ENCODE measurements around the gene PCDH9. TPM values are rescaled to one million over a fixed set of nuclear protein-coding genes. Genes with fewer than 3 reads are reported as not detected.

PCDH9 gene
- total and polyA plus RNA-seq, 2 experiments from 2014 or later, result 0.56 to 0.76 TPM

GRCh38 chr13:67130444-67130843 is 99.7 kb downstream of the PCDH9 start:
- Histone ChIP-seq H3K27ac (no peak overlapping the region), H4K20me1 (ENCODE audit: insufficient read depth) (no peaks in the 10 kb centered on the region), H3K9me3 (ENCODE audit: low read depth) (no peaks in the 10 kb centered on the region), H2AFZ (no peak overlapping the region), H3F3A (ENCODE audit: insufficient read depth) (no peaks in the 10 kb centered on the region), H3K4me1 (ENCODE audit: insufficient read depth) (no peaks in the 10 kb centered on the region), H3K36me3 (ENCODE audit: low read depth) (no peaks in the 10 kb centered on the region), H3K9me2 (ENCODE audit: insufficient read depth) (no peaks in the 10 kb centered on the region), H3K27me3 (replicated peaks; ENCODE audit: insufficient read depth) (no peaks in the 10 kb centered on the region), H3K4me3 (no peak overlapping the region), H3K4me2 (ENCODE audit: unreplicated experiment) (no peak overlapping the region), H3K79me2 (ENCODE audit: insufficient read depth) (no peaks in the 10 kb centered on the region), H3K9ac (no peak overlapping the region)
- no peak for DNase-seq
- no peak for TF ChIP-seq EZH2phosphoT487 (IDR thresholded peaks at IDR 0.05; ENCODE audit: insufficient read depth, low read depth)
- TF ChIP-seq EZH2 (IDR thresholded peaks at IDR 0.05; ENCODE audit: insufficient read depth, poor library complexity, severe bottlenecking), result no peak
- 22 to 26% methylated on average over 4 to 5 of the region's 5 CpGs for WGBS, 2 experiments (ENCODE audit: low coverage in 1 of 2, low lambda C conversion rate in 2 of 2, missing lambda C conversion rate in 2 of 2)
- in situ Hi-C loops (cut with MboI), result no loop called here

DNA sequence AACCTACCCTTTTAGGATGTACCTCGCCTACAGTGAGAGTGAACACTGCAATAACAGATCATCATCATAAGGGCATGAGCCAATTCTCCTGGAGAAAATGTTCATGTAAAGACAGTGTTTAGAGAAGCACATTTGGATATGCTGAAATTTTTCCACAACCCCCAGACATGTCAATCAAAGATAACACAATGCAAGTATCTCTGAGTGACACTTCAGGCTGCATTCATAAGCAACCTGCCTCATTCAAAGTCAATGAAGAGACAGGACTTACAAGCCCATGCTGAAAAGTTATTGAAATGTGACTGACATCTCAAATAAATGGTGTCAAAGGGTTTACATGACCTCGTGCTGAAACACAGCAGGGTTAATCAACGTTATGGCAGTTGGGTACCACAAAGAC is 102.0 kb downstream of the PCDH9 start:
- H3K27ac ChIP-seq, result no peak overlapping the region
- no peaks in the 10 kb centered on the region for H3F3A ChIP-seq (ENCODE audit: insufficient read depth)
- H3K9me2 ChIP-seq (ENCODE audit: insufficient read depth), result no peaks in the 10 kb centered on the region
- no peak overlapping the region for H2AFZ ChIP-seq
- no peak for TF ChIP-seq EZH2 (IDR thresholded peaks at IDR 0.05; ENCODE audit: insufficient read depth, poor library complexity, severe bottlenecking)
- no peak for TF ChIP-seq EZH2phosphoT487 (IDR thresholded peaks at IDR 0.05; ENCODE audit: insufficient read depth, low read depth)
- H4K20me1 ChIP-seq (ENCODE audit: insufficient read depth), result no peaks in the 10 kb centered on the region
- no peak overlapping the region for H3K9ac ChIP-seq
- no peaks in the 10 kb centered on the region for H3K27me3 ChIP-seq (replicated peaks; ENCODE audit: insufficient read depth)
- 2 to 12% methylated on average over 3 of the region's 3 CpGs for WGBS, 2 experiments (ENCODE audit: low coverage in 1 of 2, low lambda C conversion rate in 2 of 2, missing lambda C conversion rate in 2 of 2)
- H3K9me3 ChIP-seq (ENCODE audit: low read depth), result no peaks in the 10 kb centered on the region
- H3K4me2 ChIP-seq (ENCODE audit: unreplicated experiment), result no peak overlapping the region
- no peaks in the 10 kb centered on the region for H3K79me2 ChIP-seq (ENCODE audit: insufficient read depth)
- no peaks in the 10 kb centered on the region for H3K36me3 ChIP-seq (ENCODE audit: low read depth)
- no peaks in the 10 kb centered on the region for H3K4me1 ChIP-seq (ENCODE audit: insufficient read depth)
- in situ Hi-C loops (cut with MboI), result no loop called here
- DNase-seq, result no peak
- H3K4me3 ChIP-seq, result no peak overlapping the region

- Histone ChIP-seq H3K36me3 (ENCODE audit: low read depth) (no peaks in the 10 kb centered on the region), H3K4me2 (ENCODE audit: unreplicated experiment) (no peak overlapping the region), H3K27me3 (replicated peaks; ENCODE audit: insufficient read depth) (no peaks in the 10 kb centered on the region), H3K27ac (no peak overlapping the region), H3K9me2 (ENCODE audit: insufficient read depth) (no peaks in the 10 kb centered on the region), H4K20me1 (ENCODE audit: insufficient read depth) (no peaks in the 10 kb centered on the region), H3K4me3 (no peak overlapping the region), H3K9me3 (ENCODE audit: low read depth) (no peaks in the 10 kb centered on the region), H3K79me2 (ENCODE audit: insufficient read depth) (no peaks in the 10 kb centered on the region), H3K4me1 (ENCODE audit: insufficient read depth) (no peaks in the 10 kb centered on the region), H3K9ac (no peak overlapping the region), H2AFZ (no peak overlapping the region), H3F3A (ENCODE audit: insufficient read depth) (no peaks in the 10 kb centered on the region)
- DNase-seq, result no peak
- in situ Hi-C loops (cut with MboI), result no loop called here
- no peak for TF ChIP-seq EZH2phosphoT487 (IDR thresholded peaks at IDR 0.05; ENCODE audit: insufficient read depth, low read depth)
These were observed 104.5 kb downstream of the PCDH9 start for GRCh38 chr13:67125681-67126080.

- H3K4me2 ChIP-seq (ENCODE audit: unreplicated experiment), result no peak overlapping the region
- no peak overlapping the region for H2AFZ ChIP-seq
- H3K27ac ChIP-seq, result no peak overlapping the region
- H3K27me3 ChIP-seq (replicated peaks; ENCODE audit: insufficient read depth), result no peaks in the 10 kb centered on the region
- H3K4me1 ChIP-seq (ENCODE audit: insufficient read depth), result no peaks in the 10 kb centered on the region
- in situ Hi-C loops (cut with MboI), result no loop called here
- TF ChIP-seq EZH2phosphoT487 (IDR thresholded peaks at IDR 0.05; ENCODE audit: insufficient read depth, low read depth), result no peak
- no peak for TF ChIP-seq EZH2 (IDR thresholded peaks at IDR 0.05; ENCODE audit: insufficient read depth, poor library complexity, severe bottlenecking)
- no peaks in the 10 kb centered on the region for H4K20me1 ChIP-seq (ENCODE audit: insufficient read depth)
- H3K79me2 ChIP-seq (ENCODE audit: insufficient read depth), result no peaks in the 10 kb centered on the region
- H3F3A ChIP-seq (ENCODE audit: insufficient read depth), result no peaks in the 10 kb centered on the region
- H3K9ac ChIP-seq, result no peak overlapping the region
- no peaks in the 10 kb centered on the region for H3K9me2 ChIP-seq (ENCODE audit: insufficient read depth)
- no peak for DNase-seq
- WGBS, 2 experiments (ENCODE audit: low coverage in 1 of 2, low lambda C conversion rate in 2 of 2, missing lambda C conversion rate in 2 of 2), result 6 to 20% methylated on average over 3 of the region's 3 CpGs
- H3K36me3 ChIP-seq (ENCODE audit: low read depth), result no peaks in the 10 kb centered on the region
- H3K4me3 ChIP-seq, result no peak overlapping the region
- no peaks in the 10 kb centered on the region for H3K9me3 ChIP-seq (ENCODE audit: low read depth)
These were observed 107.0 kb downstream of the PCDH9 start for GRCh38 chr13:67123165-67123564.

- no peak for TF ChIP-seq EZH2phosphoT487 (IDR thresholded peaks at IDR 0.05; ENCODE audit: insufficient read depth, low read depth)
- no peak for TF ChIP-seq EZH2 (IDR thresholded peaks at IDR 0.05; ENCODE audit: insufficient read depth, poor library complexity, severe bottlenecking)
- 17 to 20% methylated on average over 6 of the region's 6 CpGs for WGBS, 2 experiments (ENCODE audit: low coverage in 1 of 2, low lambda C conversion rate in 2 of 2, missing lambda C conversion rate in 2 of 2)
These were observed 107.9 kb downstream of the PCDH9 start for GRCh38 chr13:67122251-67122650.

More at GRCh38 chr13:67122251-67122650, 107.9 kb downstream of the PCDH9 start:
- Histone ChIP-seq H3K27me3 (replicated peaks; ENCODE audit: insufficient read depth) (no peaks in the 10 kb centered on the region), H3K9ac (no peak overlapping the region), H3K4me1 (ENCODE audit: insufficient read depth) (no peaks in the 10 kb centered on the region), H3K9me2 (ENCODE audit: insufficient read depth) (no peaks in the 10 kb centered on the region), H3K79me2 (ENCODE audit: insufficient read depth) (no peaks in the 10 kb centered on the region), H4K20me1 (ENCODE audit: insufficient read depth) (no peaks in the 10 kb centered on the region), H3K27ac (no peak overlapping the region), H3K36me3 (ENCODE audit: low read depth) (no peaks in the 10 kb centered on the region), H3K4me2 (ENCODE audit: unreplicated experiment) (no peak overlapping the region), H3K9me3 (ENCODE audit: low read depth) (no peaks in the 10 kb centered on the region), H3K4me3 (no peak overlapping the region), H3F3A (ENCODE audit: insufficient read depth) (no peaks in the 10 kb centered on the region), H2AFZ (no peak overlapping the region)
- in situ Hi-C loops (cut with MboI), result no loop called here
- no peak for DNase-seq
